DMS79 (cell line): ENCODE measurements around the gene FSTL5.
"Not testable (repeated sequence)": the region's sequence is repeated elsewhere in the genome, so short reads cannot be mapped to it uniquely, and the experiment has no call there.

Experiments used
- DNase-seq: peaks from one replicate; lab custom pipeline; 2025; lab: John Stamatoyannopoulos, UW

Gene FSTL5

DNA sequence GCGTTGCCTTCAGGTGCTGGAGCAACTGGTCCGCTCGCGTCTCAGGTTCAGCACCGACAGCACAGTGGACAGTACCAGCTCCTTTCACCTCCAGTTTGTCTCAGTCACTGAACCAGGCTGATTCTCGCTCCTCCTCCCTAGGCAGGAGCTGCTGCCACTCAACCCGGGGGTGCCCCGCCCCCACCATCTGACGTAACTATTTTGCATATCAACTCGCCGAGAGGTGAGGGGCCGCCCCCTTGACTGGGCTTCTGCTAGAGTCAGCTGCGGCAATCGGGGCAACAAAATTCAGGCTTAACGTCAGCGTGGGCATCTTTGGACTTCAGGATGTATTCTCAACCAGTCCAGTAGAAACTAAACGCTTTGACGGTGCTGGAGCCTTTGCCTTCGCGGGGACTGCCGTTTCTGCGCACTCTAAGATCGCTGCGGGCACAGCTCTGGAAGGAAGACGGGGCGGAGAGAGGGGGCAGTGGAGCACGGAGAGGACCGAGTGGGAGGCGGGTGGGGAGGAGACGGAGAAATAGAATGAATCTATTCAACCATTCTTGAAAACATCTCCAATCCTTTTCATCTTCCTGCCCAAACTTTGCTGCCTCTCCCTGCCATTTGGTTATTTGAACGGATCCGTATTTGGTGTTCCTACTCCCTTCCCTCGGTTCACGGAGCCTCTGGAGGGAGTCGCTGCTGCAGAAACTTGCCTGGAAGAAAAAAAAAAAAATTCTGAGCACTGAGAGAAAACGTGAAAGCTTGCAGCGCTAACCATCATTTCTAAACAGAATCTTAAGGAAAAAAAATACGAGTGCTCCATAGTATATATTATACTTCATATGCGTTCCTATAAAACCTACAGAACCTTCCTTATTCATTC lies at the start of gene FSTL5:
FSTL5 (minus strand) TSS at position 109 of the 868 bp plus-strand sequence. CDS start 52,604 bp downstream, outside the sequence.
- no peak for DNase-seq

DNA sequence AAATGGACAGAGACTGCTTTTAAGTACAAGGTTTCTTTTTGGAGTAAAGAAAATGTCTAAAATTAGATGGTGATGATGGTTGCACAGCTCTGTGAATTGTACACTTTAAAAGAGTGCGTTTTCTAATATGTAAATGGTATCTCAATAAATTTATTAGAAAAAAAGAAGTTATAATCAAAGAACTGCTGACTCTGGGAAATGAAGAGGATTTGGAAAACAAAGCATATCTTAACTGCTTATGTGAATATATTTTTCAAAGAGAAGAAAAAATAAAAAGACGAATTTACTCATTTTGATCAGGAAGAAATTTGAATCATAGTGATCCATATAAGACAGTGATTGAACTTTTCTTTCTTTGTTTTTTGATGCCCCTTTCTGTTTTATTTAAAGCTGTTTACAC lies 45.9 kb upstream of the FSTL5 start:
- DNase-seq = no peak

GRCh38 chr4:162203478-162203877 lies 39.7 kb upstream of the FSTL5 start:
- DNase-seq = not testable (repeated sequence)

DNA sequence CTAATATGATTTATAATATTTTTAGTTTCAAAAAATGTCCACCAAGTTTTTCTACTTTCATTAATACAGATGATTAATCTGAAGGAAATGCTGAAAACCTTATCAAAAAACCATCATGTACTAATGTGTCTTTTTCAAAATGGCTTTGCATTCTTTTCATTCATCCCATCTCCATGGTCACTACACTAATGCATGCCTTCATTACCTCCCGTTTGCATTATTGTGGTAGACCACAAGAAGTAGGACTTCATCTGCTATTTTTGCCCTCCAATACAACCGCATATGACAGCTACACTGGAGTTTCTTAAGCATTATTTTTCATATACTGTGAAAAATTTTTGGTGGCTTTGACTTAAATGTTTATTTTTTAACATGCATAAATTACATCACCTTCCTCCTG lies 37.9 kb upstream of the FSTL5 start:
- no peak for DNase-seq

DNA sequence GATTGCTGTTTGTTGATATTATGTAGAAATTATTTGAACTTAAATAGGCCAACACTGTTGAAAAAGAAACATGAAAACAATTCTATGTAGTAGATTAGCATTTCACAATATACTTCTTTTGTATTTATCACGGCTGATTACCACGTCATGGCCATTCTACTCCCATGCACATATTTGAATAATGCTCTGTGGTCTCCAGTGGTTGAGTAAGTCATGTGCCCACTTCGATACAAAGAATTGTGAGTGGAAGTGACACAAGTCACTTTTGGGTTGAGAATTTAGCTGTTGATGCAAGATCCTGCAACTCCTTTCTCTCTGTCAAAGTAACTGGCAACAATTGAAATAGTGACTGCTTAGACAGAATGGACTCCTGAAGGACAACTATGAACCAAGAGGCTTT lies 6.7 kb upstream of the FSTL5 start:
- no peak for DNase-seq

DNA sequence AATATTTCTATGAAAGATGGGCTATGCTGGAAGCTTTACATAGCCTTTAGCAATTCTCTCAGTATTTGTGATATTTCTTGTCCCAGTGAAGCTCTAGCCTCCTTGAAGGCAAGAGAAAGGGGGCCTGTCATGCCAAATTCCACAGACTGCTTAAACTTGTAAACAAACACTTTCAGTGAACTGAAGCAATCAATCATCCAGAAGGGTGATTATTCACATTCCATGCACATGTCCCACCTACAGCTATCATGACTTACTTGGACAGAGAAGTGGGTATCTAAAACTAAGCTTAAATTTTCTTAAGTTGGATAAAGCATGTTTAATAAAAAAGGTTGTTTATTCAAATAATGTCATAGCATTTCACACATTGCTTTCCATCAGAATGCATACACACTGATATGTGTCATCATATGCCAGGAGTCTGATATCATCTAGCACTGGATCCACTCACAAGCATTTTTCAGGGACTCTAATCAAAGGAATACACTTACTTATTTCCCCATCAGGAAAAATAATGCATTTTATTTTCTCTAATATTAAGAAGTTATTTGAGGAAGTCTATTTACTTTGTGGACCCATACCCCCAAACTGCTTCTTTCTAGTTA lies 1.2 kb upstream of the FSTL5 start:
- DNase-seq = no peak

- DNase-seq = no peak
Measured at GRCh38 chr4:162162672-162163071, 1.1 kb downstream of the FSTL5 start.

GRCh38 chr4:162157241-162157640 lies 6.6 kb downstream of the FSTL5 start:
- DNase-seq = no peak

DNA sequence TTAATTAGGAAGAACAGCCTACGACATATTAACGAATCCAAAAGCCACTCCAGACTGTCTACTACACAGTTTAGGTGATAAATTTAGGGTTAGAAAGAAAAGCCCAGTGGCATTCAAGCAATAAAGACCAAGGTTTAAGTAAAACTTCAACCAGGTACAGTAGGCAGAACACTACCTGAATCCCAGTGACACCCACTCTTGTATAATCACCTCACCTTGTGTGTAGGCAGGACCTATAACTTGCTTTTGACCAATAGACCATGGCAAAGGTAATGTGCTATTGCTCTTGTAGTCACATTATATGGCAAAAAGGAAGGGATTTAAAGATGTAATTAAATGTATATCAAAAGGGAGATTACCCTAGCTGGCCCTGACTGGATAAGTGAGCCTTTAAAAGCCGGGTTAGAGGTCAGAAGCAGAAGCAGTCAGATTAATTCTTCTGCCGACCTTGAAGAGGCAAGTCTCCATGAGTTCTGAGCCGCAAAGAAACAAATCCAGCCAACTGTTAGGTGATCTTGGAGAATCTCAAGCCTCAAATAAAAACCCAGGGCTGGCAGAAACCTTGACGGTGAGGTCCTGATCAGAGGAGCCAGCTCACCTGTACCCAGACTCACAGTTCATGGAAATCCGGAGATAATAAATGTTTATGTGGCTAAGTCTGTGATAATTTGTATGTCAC lies 8.8 kb downstream of the FSTL5 start:
- DNase-seq = no peak

- DNase-seq = no peak
Measured at GRCh38 chr4:162151850-162152249, 11.9 kb downstream of the FSTL5 start.

- no peak for DNase-seq
Measured at GRCh38 chr4:162151386-162151785, 12.4 kb downstream of the FSTL5 start.

GRCh38 chr4:162149644-162150043 lies 14.2 kb downstream of the FSTL5 start:
- DNase-seq = no peak

- DNase-seq = no peak
Measured at GRCh38 chr4:162140051-162140683, 23.6 kb downstream of the FSTL5 start.

DNA sequence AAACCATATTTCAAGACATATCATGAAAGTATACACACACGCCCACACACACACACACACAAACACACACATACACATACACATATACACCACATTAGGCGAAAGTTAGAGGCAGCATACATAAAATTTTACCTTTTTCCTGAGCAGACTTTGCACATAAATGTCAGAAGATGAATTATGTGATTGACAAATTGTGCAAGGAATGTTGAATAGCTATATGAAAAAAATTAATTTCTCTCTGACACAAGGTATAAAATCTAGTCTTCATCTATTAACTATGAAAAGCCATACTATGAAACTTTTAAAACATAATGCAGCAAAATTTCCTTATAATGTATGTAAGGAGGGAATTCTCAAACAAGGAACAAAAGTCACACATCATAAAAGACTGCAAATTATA lies 24.4 kb downstream of the FSTL5 start:
- DNase-seq = no peak

DNA sequence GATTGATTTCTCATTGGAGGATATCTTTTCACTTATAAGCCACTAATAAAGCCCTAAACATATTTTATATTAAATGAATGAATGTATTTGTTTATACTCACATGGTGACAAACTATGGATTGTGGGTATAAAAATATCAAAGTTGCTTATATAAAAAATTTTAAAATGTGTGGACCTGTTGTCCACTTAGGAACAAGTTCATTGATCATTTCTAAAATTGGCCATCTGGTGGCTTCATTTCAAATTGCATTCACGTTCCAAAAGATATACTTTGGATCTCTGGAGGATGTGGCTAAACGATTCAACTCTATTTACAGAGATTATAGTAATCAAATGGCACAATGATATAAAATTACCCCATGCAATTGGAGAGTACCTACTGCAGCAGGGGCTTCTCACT lies 32.5 kb downstream of the FSTL5 start:
- no peak for DNase-seq

GRCh38 chr4:162126729-162127128 lies 37.1 kb downstream of the FSTL5 start:
- DNase-seq = no peak

DNA sequence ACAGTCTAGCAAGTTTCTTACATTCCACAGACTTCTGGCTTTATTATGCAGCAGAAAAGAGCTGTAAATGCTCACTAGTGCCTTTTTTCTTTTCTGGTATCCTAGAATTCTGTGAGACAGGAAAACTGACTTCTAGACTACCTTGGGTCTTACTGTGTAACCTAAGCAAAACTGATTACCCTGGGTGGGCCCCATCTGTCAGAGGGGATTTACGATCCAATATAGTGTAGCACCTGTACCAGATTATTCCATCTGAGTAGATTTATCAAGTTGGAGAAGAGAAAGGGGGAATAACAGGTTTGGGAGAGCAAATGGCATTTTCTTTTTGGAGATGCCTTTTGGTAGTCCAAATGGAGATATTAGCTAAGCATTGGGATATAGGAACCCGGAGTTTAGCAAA lies 46.7 kb downstream of the FSTL5 start:
- no peak for DNase-seq

- DNase-seq = no peak
Measured at GRCh38 chr4:162116095-162116779, 47.6 kb downstream of the FSTL5 start.

GRCh38 chr4:162115333-162115732 lies 48.5 kb downstream of the FSTL5 start:
- no peak for DNase-seq

- DNase-seq = no peak
Measured at GRCh38 chr4:162111078-162111477, 52.7 kb downstream of the FSTL5 start.

- no peak for DNase-seq
Measured at GRCh38 chr4:162104459-162105124, 59.2 kb downstream of the FSTL5 start.
